ENCODE data around the gene CCDC177.

Gene CCDC177

GRCh38 chr14:69527635-69528034 is 47.0 kb downstream of the CCDC177 start:
- DNase-seq: no peak

GRCh38 chr14:69525896-69526295 is 48.8 kb downstream of the CCDC177 start:
- DNase-seq: no peak

- no peak for DNase-seq
Measured at GRCh38 chr14:69522026-69522425, 52.6 kb downstream of the CCDC177 start.
